ENCODE data around the gene ZNF408. TPM values are rescaled to one million over a fixed set of nuclear protein-coding genes. Genes with fewer than 3 reads are reported as not detected.

ZNF408 gene
- polyA plus RNA-seq, 1 donor: 9.5 TPM

GRCh38 chr11:46738887-46739286, 38.1 kb downstream of the ZNF408 start:
- H3K27ac ChIP-seq (ENCODE audit: low read length): no peak overlapping the region
- H3K4me1 ChIP-seq (ENCODE audit: control insufficient read depth, insufficient read depth, low read length): peaks cover 2% of the 10 kb centered on the region
- no peak overlapping the region for H3K4me3 ChIP-seq (ENCODE audit: low read length)
- no peaks in the 10 kb centered on the region for H3K9me3 ChIP-seq (ENCODE audit: control insufficient read depth, low read depth, low read length)
- no peaks in the 10 kb centered on the region for H3K27me3 ChIP-seq (ENCODE audit: control insufficient read depth, insufficient read depth, low read length)
- peaks cover 32% of the 10 kb centered on the region for H3K36me3 ChIP-seq (ENCODE audit: control insufficient read depth, insufficient read depth, low read length)
- peak; percentile 31 to 67 for DNase-seq
- WGBS (ENCODE audit: insufficient coverage, low lambda C conversion rate): no CpG with 5 or more reads among the region's 6 CpGs

DNA sequence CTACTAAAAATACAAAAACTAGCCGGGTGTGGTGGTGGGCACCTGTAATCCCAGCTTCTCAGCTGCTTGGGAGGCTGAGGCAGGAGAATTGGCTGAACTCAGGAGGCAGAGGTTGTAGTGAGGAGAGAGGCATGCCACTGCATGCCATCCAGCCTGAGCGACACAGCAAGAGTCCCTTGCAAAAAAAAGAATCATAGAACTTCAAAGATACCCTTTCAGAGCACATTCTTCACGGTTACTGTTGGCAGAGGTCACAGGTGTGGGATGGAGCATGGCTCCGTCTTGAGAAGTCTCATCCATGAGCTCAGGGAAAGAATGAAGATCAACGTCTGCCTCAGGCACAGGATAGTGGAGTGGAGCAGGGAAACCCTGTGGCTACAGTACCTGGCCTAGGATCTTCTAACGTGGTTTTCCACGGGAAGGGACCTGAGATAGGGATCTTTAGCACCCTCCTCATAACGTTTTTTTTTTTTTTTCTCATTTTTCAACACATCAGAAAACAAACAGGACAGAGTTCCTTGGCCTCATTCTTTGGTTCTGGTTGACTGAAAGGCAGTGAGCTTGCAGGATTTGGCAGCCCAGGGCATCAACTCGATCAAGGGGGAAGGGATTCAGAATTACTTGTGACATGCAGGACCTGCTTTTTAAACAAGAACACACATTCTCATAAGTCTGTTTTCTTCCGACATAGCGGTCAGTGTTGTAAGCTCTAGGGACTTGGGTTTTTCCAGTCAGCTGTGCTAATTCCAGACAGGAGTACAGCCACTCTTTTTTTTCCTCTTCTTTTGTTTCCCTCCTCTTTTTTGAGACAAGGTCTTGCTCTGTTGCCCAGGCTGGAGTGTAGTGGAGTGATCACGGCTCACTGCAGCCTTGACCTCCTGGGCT, 41.0 kb downstream of the ZNF408 start:
- WGBS (ENCODE audit: insufficient coverage, low lambda C conversion rate): 93% methylated on average over 3 of the region's 12 CpGs
- no peaks in the 10 kb centered on the region for H3K27me3 ChIP-seq (ENCODE audit: control insufficient read depth, insufficient read depth, low read length)
- H3K36me3 ChIP-seq (ENCODE audit: control insufficient read depth, insufficient read depth, low read length): peaks cover 61% of the 10 kb centered on the region
- no peak overlapping the region for H3K27ac ChIP-seq (ENCODE audit: low read length)
- no peak for DNase-seq
- H3K4me3 ChIP-seq (ENCODE audit: low read length): no peak overlapping the region
- no peaks in the 10 kb centered on the region for H3K9me3 ChIP-seq (ENCODE audit: control insufficient read depth, low read depth, low read length)
- H3K4me1 ChIP-seq (ENCODE audit: control insufficient read depth, insufficient read depth, low read length): peaks cover 2% of the 10 kb centered on the region

GRCh38 chr11:46743043-46743442, 42.2 kb downstream of the ZNF408 start:
- H3K27me3 ChIP-seq (ENCODE audit: control insufficient read depth, insufficient read depth, low read length): no peaks in the 10 kb centered on the region
- no peak overlapping the region for H3K4me3 ChIP-seq (ENCODE audit: low read length)
- no CpG with 5 or more reads among the region's 2 CpGs for WGBS (ENCODE audit: insufficient coverage, low lambda C conversion rate)
- peaks cover 73% of the 10 kb centered on the region for H3K36me3 ChIP-seq (ENCODE audit: control insufficient read depth, insufficient read depth, low read length)
- peaks cover 2% of the 10 kb centered on the region for H3K4me1 ChIP-seq (ENCODE audit: control insufficient read depth, insufficient read depth, low read length)
- no peaks in the 10 kb centered on the region for H3K9me3 ChIP-seq (ENCODE audit: control insufficient read depth, low read depth, low read length)
- H3K27ac ChIP-seq (ENCODE audit: low read length): no peak overlapping the region
- DNase-seq: no peak

DNA sequence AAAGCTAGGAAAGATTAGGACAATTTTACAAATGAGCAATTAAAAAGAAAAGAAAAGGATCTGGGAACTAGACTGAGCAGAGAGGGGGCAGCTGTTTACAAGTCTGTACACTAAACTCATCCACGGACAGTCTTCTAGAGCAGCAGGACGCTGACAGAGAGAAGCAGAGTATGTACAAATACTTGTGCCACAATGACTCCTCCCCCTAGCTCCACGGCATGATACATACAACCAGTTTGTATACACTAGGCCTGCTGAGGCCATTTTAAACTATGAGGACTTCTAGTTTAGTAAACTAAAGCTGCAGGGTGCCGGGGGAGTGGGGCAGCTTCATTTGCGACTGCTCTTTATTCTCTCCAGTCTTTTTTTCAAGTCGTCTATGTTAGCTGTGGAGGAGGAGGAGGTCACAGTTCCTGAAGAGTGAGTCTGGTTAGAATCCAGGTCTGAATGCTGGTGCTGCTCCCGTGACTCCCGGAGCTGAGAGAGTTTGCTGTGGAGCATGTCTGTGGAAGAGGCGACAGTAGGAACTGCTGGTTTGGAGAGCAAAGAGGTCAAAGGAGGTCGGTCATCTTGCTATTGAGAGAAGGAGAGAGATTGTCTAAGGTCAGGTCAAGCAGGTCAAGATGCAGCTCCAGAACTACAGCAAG, 43.0 kb downstream of the ZNF408 start:
- Histone ChIP-seq H3K27ac (ENCODE audit: low read length) (no peak overlapping the region), H3K36me3 (ENCODE audit: control insufficient read depth, insufficient read depth, low read length) (peaks cover 78% of the 10 kb centered on the region)
- WGBS (ENCODE audit: insufficient coverage, low lambda C conversion rate): 72% methylated on average over 2 of the region's 10 CpGs

DNA sequence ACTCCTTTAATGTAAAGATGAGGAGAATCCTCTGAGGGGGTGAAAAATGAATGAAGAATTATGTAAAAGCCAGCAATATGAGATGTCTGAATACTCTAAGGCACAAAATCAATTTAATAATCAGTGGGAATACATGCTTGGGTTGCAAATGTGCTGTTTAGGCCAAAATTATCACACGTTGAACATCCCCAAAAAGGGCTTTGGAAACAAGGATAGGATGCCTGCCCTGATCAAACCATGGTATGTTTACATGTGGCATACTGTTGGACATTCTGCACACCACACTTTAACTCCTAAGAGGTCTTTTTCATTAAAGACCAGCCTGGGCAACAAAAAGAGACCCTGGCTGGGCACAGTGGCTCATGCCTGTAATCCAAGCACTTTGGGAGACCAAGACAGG, 44.5 kb downstream of the ZNF408 start:
- Histone ChIP-seq H3K27ac (ENCODE audit: low read length) (no peak overlapping the region), H3K36me3 (ENCODE audit: control insufficient read depth, insufficient read depth, low read length) (peaks cover 85% of the 10 kb centered on the region), H3K4me3 (ENCODE audit: low read length) (no peak overlapping the region), H3K4me1 (ENCODE audit: control insufficient read depth, insufficient read depth, low read length) (no peaks in the 10 kb centered on the region), H3K9me3 (ENCODE audit: control insufficient read depth, low read depth, low read length) (no peaks in the 10 kb centered on the region), H3K27me3 (ENCODE audit: control insufficient read depth, insufficient read depth, low read length) (no peaks in the 10 kb centered on the region)
- DNase-seq: no peak
- whole genome bisulfite sequencing (ENCODE audit: insufficient coverage, low lambda C conversion rate): no CpG with 5 or more reads among the region's 1 CpG

More for the DNA sequence above, 43.0 kb downstream of the ZNF408 start:
- Histone ChIP-seq H3K9me3 (ENCODE audit: control insufficient read depth, low read depth, low read length) (no peaks in the 10 kb centered on the region), H3K4me1 (ENCODE audit: control insufficient read depth, insufficient read depth, low read length) (no peaks in the 10 kb centered on the region), H3K4me3 (ENCODE audit: low read length) (no peak overlapping the region), H3K27me3 (ENCODE audit: control insufficient read depth, insufficient read depth, low read length) (no peaks in the 10 kb centered on the region)
- no peak for DNase-seq

GRCh38 chr11:46745995-46746394, 45.2 kb downstream of the ZNF408 start:
- Histone ChIP-seq H3K27ac (ENCODE audit: low read length) (no peak overlapping the region), H3K36me3 (ENCODE audit: control insufficient read depth, insufficient read depth, low read length) (peaks cover 92% of the 10 kb centered on the region), H3K4me3 (ENCODE audit: low read length) (no peak overlapping the region), H3K27me3 (ENCODE audit: control insufficient read depth, insufficient read depth, low read length) (no peaks in the 10 kb centered on the region), H3K9me3 (ENCODE audit: control insufficient read depth, low read depth, low read length) (no peaks in the 10 kb centered on the region), H3K4me1 (ENCODE audit: control insufficient read depth, insufficient read depth, low read length) (no peaks in the 10 kb centered on the region)
- DNase-seq: no peak
- 100% methylated on average over 1 of the region's 3 CpGs for WGBS (ENCODE audit: insufficient coverage, low lambda C conversion rate)

DNA sequence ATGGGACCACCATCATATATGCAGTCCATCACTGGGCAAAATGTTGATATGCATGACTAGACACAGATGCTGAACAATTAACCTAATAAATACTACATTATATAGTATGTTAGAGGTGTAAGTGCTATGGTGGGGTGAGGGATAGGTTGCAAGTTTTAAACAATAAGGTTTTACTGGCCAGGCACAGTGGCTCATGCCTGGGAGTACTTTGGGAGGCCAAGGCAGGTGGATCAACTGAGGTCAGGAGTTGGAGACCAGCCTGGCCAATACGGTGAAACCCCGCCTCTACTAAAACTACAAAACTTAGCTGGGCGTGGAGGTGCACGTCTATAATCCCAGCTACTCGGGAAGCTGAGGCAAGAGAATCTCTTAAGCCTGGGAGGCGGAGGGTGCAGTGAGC, 46.3 kb downstream of the ZNF408 start:
- H3K27me3 ChIP-seq (ENCODE audit: control insufficient read depth, insufficient read depth, low read length): no peaks in the 10 kb centered on the region
- H3K4me1 ChIP-seq (ENCODE audit: control insufficient read depth, insufficient read depth, low read length): no peaks in the 10 kb centered on the region
- no peak overlapping the region for H3K27ac ChIP-seq (ENCODE audit: low read length)
- WGBS (ENCODE audit: insufficient coverage, low lambda C conversion rate): no CpG with 5 or more reads among the region's 6 CpGs
- H3K36me3 ChIP-seq (ENCODE audit: control insufficient read depth, insufficient read depth, low read length): peaks cover 87% of the 10 kb centered on the region
- DNase-seq: no peak
- no peak overlapping the region for H3K4me3 ChIP-seq (ENCODE audit: low read length)
- no peaks in the 10 kb centered on the region for H3K9me3 ChIP-seq (ENCODE audit: control insufficient read depth, low read depth, low read length)

Other genes starting within 250 kb of the ZNF408 start
- gene AMBRA1, start 107.0 kb upstream of the ZNF408 start, polyA plus RNA-seq: 20.2 TPM
- gene HARBI1, start 83.8 kb upstream of the ZNF408 start, polyA plus RNA-seq: 5.4 TPM
- gene ATG13, start 83.5 kb upstream of the ZNF408 start, polyA plus RNA-seq: 52.9 TPM
- gene ARHGAP1, start 412 bp upstream of the ZNF408 start, polyA plus RNA-seq: 47.2 TPM
- gene F2, start 18.2 kb downstream of the ZNF408 start, polyA plus RNA-seq: 0.28 TPM
- gene CKAP5, start 145.2 kb downstream of the ZNF408 start, polyA plus RNA-seq: 52.5 TPM
- gene LRP4, start 217.5 kb downstream of the ZNF408 start, polyA plus RNA-seq: 15.6 TPM
- gene CSTPP1, start 235.7 kb downstream of the ZNF408 start, polyA plus RNA-seq: 32.9 TPM

All from large intestine (tissue), 3 donors.